ENCODE measurements around the gene CCDC185.

Gene CCDC185

GRCh38 chr1:223419561-223419960 lies 26.3 kb downstream of the CCDC185 start:
- H3K4me3 ChIP-seq (ENCODE audit: low read depth, low read length): no peak overlapping the region
- no peak for TF ChIP-seq CTCF (IDR thresholded peaks at IDR 0.05; ENCODE audit: low read depth, low read length)

- no peak for TF ChIP-seq CTCF (IDR thresholded peaks at IDR 0.05; ENCODE audit: low read depth, low read length)
- no peak overlapping the region for H3K4me3 ChIP-seq (ENCODE audit: low read depth, low read length)
Observed at GRCh38 chr1:223421025-223421424, 27.8 kb downstream of the CCDC185 start.

GRCh38 chr1:223421676-223422075 lies 28.5 kb downstream of the CCDC185 start:
- no peak overlapping the region for H3K4me3 ChIP-seq (ENCODE audit: low read depth, low read length)
- TF ChIP-seq CTCF (IDR thresholded peaks at IDR 0.05; ENCODE audit: low read depth, low read length): no peak

GRCh38 chr1:223422911-223423310 lies 29.7 kb downstream of the CCDC185 start:
- H3K4me3 ChIP-seq (ENCODE audit: low read depth, low read length): no peak overlapping the region
- TF ChIP-seq CTCF (IDR thresholded peaks at IDR 0.05; ENCODE audit: low read depth, low read length): no peak

GRCh38 chr1:223423641-223424233 lies 30.5 kb downstream of the CCDC185 start:
- H3K4me3 ChIP-seq (ENCODE audit: low read depth, low read length): no peak overlapping the region
- no peak for TF ChIP-seq CTCF (IDR thresholded peaks at IDR 0.05; ENCODE audit: low read depth, low read length)

- H3K4me3 ChIP-seq (ENCODE audit: low read depth, low read length): no peak overlapping the region
- TF ChIP-seq CTCF (IDR thresholded peaks at IDR 0.05; ENCODE audit: low read depth, low read length): no peak
Observed at GRCh38 chr1:223425550-223425949, 32.3 kb downstream of the CCDC185 start.

- no peak for TF ChIP-seq CTCF (IDR thresholded peaks at IDR 0.05; ENCODE audit: low read depth, low read length)
- H3K4me3 ChIP-seq (ENCODE audit: low read depth, low read length): no peak overlapping the region
Observed at GRCh38 chr1:223426936-223427335, 33.7 kb downstream of the CCDC185 start.

Data from WI38 (cell line).